B cell (primary cell): ENCODE measurements around the gene HACD2.

Experiments
- CTCF ChIP-seq: fragments of 200-600 bp; IDR thresholded peaks from one replicate; pipeline ENCODE4 v1.8.0; 2022; ENCODE audit warnings: antibody characterized with exemption, mild to moderate bottlenecking
- EZH2 ChIP-seq: IDR thresholded peaks from 2 replicates; pipeline ENCODE4 v1.6.1; 2012; ENCODE audit warnings: borderline replicate concordance, low read depth, mild to moderate bottlenecking, moderate library complexity, low read length; ENCODE audit not compliant: insufficient read depth, poor library complexity, severe bottlenecking

- no peak for TF ChIP-seq EZH2
- no peak for TF ChIP-seq CTCF
Measured at GRCh38 chr3:123525433-123525832, 59.4 kb downstream of the HACD2 start.
